B cell (primary cell): ENCODE results near the gene ERP27. TPM values are rescaled to one million over a fixed set of nuclear protein-coding genes. Genes with fewer than 3 reads are reported as not detected.

ENCODE experiments used
- ATAC-seq: fragments of 200-7000 bp; cut with Tn5 transposase; one replicate; pipeline ENCODE4 v1.10.0; 2021; ENCODE audit warnings: low read depth, mild to moderate bottlenecking, moderate number of reproducible peaks, moderate library complexity
- CTCF ChIA-PET: fragments of 350-600 bp; sonication (Branson Sonifier 250); formaldehyde crosslinking; loops from one replicate; lab custom pipeline; 2021; ENCODE audit warnings: antibody characterized with exemption, inconsistent platforms; lab: Charles Lee
- POLR2A ChIA-PET: fragments of 350-600 bp; sonication (Branson Sonifier 250); formaldehyde crosslinking; loops from one replicate; lab custom pipeline; 2021; ENCODE audit warnings: antibody characterized with exemption; lab: Charles Lee
- DNase-seq: peaks from one replicate; pipeline ENCODE4 v3.0.0; 2013
- H2AFZ ChIP-seq: 2 replicates; pipeline ENCODE4 v1.6.1; 2012; ENCODE audit warnings: mild to moderate bottlenecking, low read depth, low read length; ENCODE audit not compliant: insufficient read depth, poor library complexity, severe bottlenecking
- H3K27ac ChIP-seq, 2 donors: 1 replicate in 1 of 2; 2 replicates in 1 of 2; pipeline ENCODE4 v1.5.1; 2012 to 2013; ENCODE audit warnings: low read length in 2 of 2, mild to moderate bottlenecking in 2 of 2, moderate library complexity in 1 of 2
- H3K27me3 ChIP-seq, 4 experiments: fragments of 200-600 bp in 1 of 4; sonication (generic) in 1 of 4; replicated peaks in 1 of 4; 1 replicate in 2 of 4; 2 replicates in 2 of 4; pipeline versions ENCODE4 v1.6.1 to v1.7.0; 2013 to 2016; ENCODE audit warnings: low read length in 3 of 4, mild to moderate bottlenecking in 2 of 4, mixed read lengths in 1 of 4, moderate library complexity in 1 of 4; ENCODE audit not compliant: insufficient read depth in 4 of 4, control insufficient read depth in 3 of 4; ENCODE audit errors: control extremely low read depth in 1 of 4
- H3K36me3 ChIP-seq, 2 experiments: replicated peaks in 1 of 2; 1 replicate in 1 of 2; 2 replicates in 1 of 2; pipeline versions ENCODE4 v1.6.1 to v1.7.1; 2013; ENCODE audit warnings: low read length in 1 of 2; ENCODE audit not compliant: insufficient read depth in 2 of 2, control insufficient read depth in 1 of 2; ENCODE audit errors: control extremely low read depth in 1 of 2, extremely low read depth in 1 of 2
- H3K4me1 ChIP-seq, 2 donors: fragments of 200-600 bp in 1 of 2; sonication (generic) in 1 of 2; 1 replicate in 1 of 2; 2 replicates in 1 of 2; pipeline versions ENCODE4 v1.5.1 to v1.6.1; 2013 to 2017; ENCODE audit warnings: low read length in 2 of 2; ENCODE audit not compliant: control insufficient read depth in 2 of 2, insufficient read depth in 2 of 2
- H3K4me2 ChIP-seq: replicated peaks from 2 replicates; pipeline ENCODE3; 2012; ENCODE audit warnings: mild to moderate bottlenecking, low read depth, low read length; ENCODE audit not compliant: poor library complexity, severe bottlenecking
- H3K4me3 ChIP-seq, 5 experiments: fragments of 200-600 bp in 1 of 5; sonication (generic) in 1 of 5; 1 replicate in 3 of 5; 2 replicates in 2 of 5; pipeline versions ENCODE4 v1.5.1 to v1.7.0; 2011 to 2016; ENCODE audit warnings: low read length in 4 of 5, mild to moderate bottlenecking in 4 of 5, low read depth in 2 of 5, control low read depth in 1 of 5, moderate library complexity in 1 of 5; ENCODE audit not compliant: insufficient read depth in 1 of 5; ENCODE audit errors: control extremely low read depth in 1 of 5, extremely low read depth in 1 of 5
- H3K79me2 ChIP-seq: fragments of 200-600 bp; sonication (generic); one replicate; pipeline ENCODE4 v1.6.0; 2016; ENCODE audit warnings: low read length; ENCODE audit not compliant: control insufficient read depth, insufficient read depth
- H3K9ac ChIP-seq: fragments of 200-600 bp; sonication (generic); 2 replicates; pipeline ENCODE4 v1.6.1; 2017; ENCODE audit warnings: mild to moderate bottlenecking, low read length, moderate library complexity
- H3K9me3 ChIP-seq, 3 donors: one replicate each; pipeline versions ENCODE4 v1.6.1 to v1.7.1; 2013; ENCODE audit warnings: low read length in 2 of 3; ENCODE audit not compliant: control insufficient read depth in 2 of 3, insufficient read depth in 1 of 3; ENCODE audit errors: control extremely low read depth in 1 of 3
- H4K20me1 ChIP-seq: 2 replicates; pipeline ENCODE4 v1.6.0; 2012; ENCODE audit warnings: mild to moderate bottlenecking, low read length; ENCODE audit not compliant: insufficient read depth, control insufficient read depth, poor library complexity, severe bottlenecking
- H3K27ac Mint-ChIP-seq: one replicate; pipeline ENCODE4 v1.8.0; 2021; ENCODE audit warnings: mixed read lengths
- H3K27me3 Mint-ChIP-seq: one replicate; pipeline ENCODE4 v1.8.0; 2021; ENCODE audit warnings: mixed read lengths
- H3K4me1 Mint-ChIP-seq: one replicate; pipeline ENCODE4 v1.8.0; 2021; ENCODE audit warnings: mixed read lengths
- H3K4me3 Mint-ChIP-seq: one replicate; pipeline ENCODE4 v1.8.0; 2021; ENCODE audit warnings: mixed read lengths
- H3K9me3 Mint-ChIP-seq: one replicate; pipeline ENCODE4 v1.8.0; 2022; ENCODE audit warnings: mixed read lengths; ENCODE audit not compliant: insufficient read depth
- CTCF ChIP-seq: fragments of 200-600 bp; IDR thresholded peaks from one replicate; pipeline ENCODE4 v1.8.0; 2022; ENCODE audit warnings: antibody characterized with exemption, mild to moderate bottlenecking
- EZH2 ChIP-seq: IDR thresholded peaks from 2 replicates; pipeline ENCODE4 v1.6.1; 2012; ENCODE audit warnings: borderline replicate concordance, low read depth, mild to moderate bottlenecking, moderate library complexity, low read length; ENCODE audit not compliant: insufficient read depth, poor library complexity, severe bottlenecking
- WGBS: methylation state at CpG from one replicate; pipeline ENCODE4 v1.1.5; 2013; ENCODE audit warnings: missing lambda C conversion rate; ENCODE audit not compliant: insufficient coverage; 5-methylcytosine and 5-hydroxymethylcytosine counted together
- intact Hi-C: fragments of 100-400 bp; cut with micrococcal nuclease; formaldehyde crosslinking; loops from one replicate; pipeline ENCODE4 v1.10.0; 2022
- polyA plus RNA-seq: library from polyadenylated mRNA; depleted of rRNA; stranded (reverse); fragments of >200 nt; gene quantifications from 2 replicates; pipeline ENCODE4 v1.2.3, GENCODE V29; 2012
- total RNA-seq, 2 donors: library from RNA; stranded (reverse); fragments of 120-200 nt in 1 of 2; gene quantifications; 1 replicate in 1 of 2; 2 replicates in 1 of 2; pipeline versions ENCODE4 v1.2.3 to v1.2.4, GENCODE V29; 2013 to 2022

The ERP27 gene
- total and polyA plus RNA-seq, 2 donors (not counting 1 experiment from before 2014, with no cell fraction given): 7.8 to 9.0 TPM

- Mint-ChIP-seq H3K27ac (no peak overlapping the region), H3K9me3 (no peaks in the 10 kb centered on the region), H3K4me3 (no peak overlapping the region), H3K27me3 (peaks cover 3% of the 10 kb centered on the region), H3K4me1 (peaks cover 4% of the 10 kb centered on the region)
- DNase-seq (no peak), ATAC-seq (no peak)
- Histone ChIP-seq H3K4me1 (peaks cover 0 to 4% of the 10 kb centered on the region in 2 donors), H4K20me1 (no peaks in the 10 kb centered on the region), H3K9ac (no peak overlapping the region), H3K4me3 (no peak overlapping the region), H3K9me3 (no peaks in the 10 kb centered on the region), H3K79me2 (no peaks in the 10 kb centered on the region), H3K4me2 (no peak overlapping the region), H3K27me3 (no peaks in the 10 kb centered on the region), H3K27ac (no peak overlapping the region), H2AFZ (no peak overlapping the region), H3K36me3 (no peaks in the 10 kb centered on the region)
- intact Hi-C loops: no loop called here
- 100% methylated on average over 1 of the region's 3 CpGs for WGBS
- TF ChIP-seq EZH2: no peak
- no peak for TF ChIP-seq CTCF
- POLR2A ChIA-PET: no interaction called here
- CTCF ChIA-PET: interaction anchor here (1.5 kb wide), 1 partner anchor 19 kb away, joined by 3 read pairs; no protein-coding TSS in a partner anchor
These were observed 63.5 kb downstream of the ERP27 start for GRCh38 chr12:14874882-14875281.

GRCh38 chr12:14873440-14874185 is 64.7 kb downstream of the ERP27 start:
- peaks cover 4% of the 10 kb centered on the region for H3K27me3 Mint-ChIP-seq
- ChIA-PET POLR2A (no interaction called here), CTCF (interaction anchor here (0.7 to 1.5 kb wide), 4 partner anchors 11 to 48 kb away, joined by 3 to 4 read pairs (median 3); no protein-coding TSS in a partner anchor)
- intact Hi-C loops: no loop called here
- Histone ChIP-seq H3K79me2 (no peaks in the 10 kb centered on the region), H3K4me3 (no peak overlapping the region), H3K9me3 (peaks cover 0 to 5% (median 0%) of the 10 kb centered on the region in 3 donors), H2AFZ (no peak overlapping the region), H3K4me1 (peaks cover 0 to 4% of the 10 kb centered on the region in 2 donors), H3K9ac (no peak overlapping the region), H3K4me2 (no peak overlapping the region), H3K27me3 (peaks cover 0 to 11% (median under 1%) of the 10 kb centered on the region in 4 experiments), H4K20me1 (no peaks in the 10 kb centered on the region), H3K27ac (no peak overlapping the region), H3K36me3 (no peaks in the 10 kb centered on the region)
- peaks cover 2% of the 10 kb centered on the region for H3K4me1 Mint-ChIP-seq
- no peak overlapping the region for H3K4me3 Mint-ChIP-seq
- ATAC-seq (no peak), DNase-seq (no peak)
- H3K9me3 Mint-ChIP-seq: no peaks in the 10 kb centered on the region
- no peak for TF ChIP-seq EZH2
- no peak for TF ChIP-seq CTCF
- H3K27ac Mint-ChIP-seq: no peak overlapping the region
- WGBS: 8% methylated on average over 1 of the region's 1 CpG
